ENCODE results near the gene KDM1A.

The KDM1A gene

DNA sequence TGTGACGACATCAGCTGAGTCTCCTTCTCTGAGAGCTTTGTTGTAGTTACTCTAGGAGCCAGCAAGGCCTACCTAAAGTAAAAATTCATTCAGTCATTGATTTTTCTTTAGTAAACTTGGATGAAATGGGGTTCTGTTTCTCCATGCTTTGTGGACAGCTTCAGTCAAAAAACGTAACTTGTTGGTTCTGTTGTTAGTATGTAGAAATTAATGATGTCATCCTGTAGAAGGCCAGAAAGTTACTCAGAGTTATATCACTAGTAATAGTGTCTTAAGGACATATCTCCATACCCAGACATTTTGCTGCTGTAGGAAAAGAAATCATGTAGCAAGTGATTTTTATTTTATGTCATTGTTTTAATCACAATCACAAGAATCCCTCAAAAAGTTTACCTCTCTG lies 43.0 kb downstream of the KDM1A start:
- H3K4me1 ChIP-seq (ENCODE audit: control insufficient read depth, insufficient read depth, low read length) = no peaks in the 10 kb centered on the region
- peaks cover 50 to 94% of the 10 kb centered on the region in 2 experiments for H3K36me3 ChIP-seq (ENCODE audit: control insufficient read depth in 2 of 2, insufficient read depth in 1 of 2, low read length in 2 of 2)
- no peak for TF ChIP-seq TRIM28 (IDR thresholded peaks at IDR 0.05; ENCODE audit: borderline replicate concordance, low read length)
- TF ChIP-seq ZNF707 (tag by site-specific recombination; IDR thresholded peaks at IDR 0.05) = no peak
- no peak for TF ChIP-seq ZSCAN23 (tag by site-specific recombination; IDR thresholded peaks at IDR 0.05)
- TF ChIP-seq HOXA7 (CRISPR knock-in tag; IDR thresholded peaks at IDR 0.05; ENCODE audit: borderline replicate concordance) = no peak
- no peak for TF ChIP-seq ZNF830 (tag by site-specific recombination; IDR thresholded peaks at IDR 0.05; ENCODE audit: low read depth)
- TF ChIP-seq OSR2 (tag by site-specific recombination; IDR thresholded peaks at IDR 0.05) = no peak
- TF ChIP-seq KLF10 (tag by site-specific recombination; IDR thresholded peaks at IDR 0.05) = no peak
- no peak for TF ChIP-seq ZNF514 (tag by site-specific recombination; IDR thresholded peaks at IDR 0.05)
- TF ChIP-seq ZNF571 (tag by site-specific recombination; IDR thresholded peaks at IDR 0.05) = no peak
- TF ChIP-seq ZNF121 (tag by site-specific recombination; IDR thresholded peaks at IDR 0.05) = no peak
- no peak for TF ChIP-seq ZNF174 (tag by site-specific recombination; IDR thresholded peaks at IDR 0.05)
- TF ChIP-seq, protein P1, sequence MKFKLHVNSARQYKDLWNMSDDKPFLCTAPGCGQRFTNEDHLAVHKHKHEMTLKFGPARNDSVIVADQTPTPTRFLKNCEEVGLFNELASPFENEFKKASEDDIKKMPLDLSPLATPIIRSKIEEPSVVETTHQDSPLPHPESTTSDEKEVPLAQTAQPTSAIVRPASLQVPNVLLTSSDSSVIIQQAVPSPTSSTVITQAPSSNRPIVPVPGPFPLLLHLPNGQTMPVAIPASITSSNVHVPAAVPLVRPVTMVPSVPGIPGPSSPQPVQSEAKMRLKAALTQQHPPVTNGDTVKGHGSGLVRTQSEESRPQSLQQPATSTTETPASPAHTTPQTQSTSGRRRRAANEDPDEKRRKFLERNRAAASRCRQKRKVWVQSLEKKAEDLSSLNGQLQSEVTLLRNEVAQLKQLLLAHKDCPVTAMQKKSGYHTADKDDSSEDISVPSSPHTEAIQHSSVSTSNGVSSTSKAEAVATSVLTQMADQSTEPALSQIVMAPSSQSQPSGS (tag by site-specific recombination; IDR thresholded peaks at IDR 0.05; ENCODE audit: low read depth) = peak; percentile 87
- TF ChIP-seq SCRT2 (tag by site-specific recombination; IDR thresholded peaks at IDR 0.05) = peak; percentile 74
- TF ChIP-seq GLIS2 (tag by site-specific recombination; IDR thresholded peaks at IDR 0.05) = no peak
- no peak for TF ChIP-seq YY1 (tag by site-specific recombination; IDR thresholded peaks at IDR 0.05)
- no peak for TF ChIP-seq ZNF747 (tag by site-specific recombination; IDR thresholded peaks at IDR 0.05)
- TF ChIP-seq ZNF558 (tag by site-specific recombination; IDR thresholded peaks at IDR 0.05) = no peak
- ChIA-PET POLR2A (no interaction called here), CTCF (interaction anchor here (0.7 to 1.2 kb wide), 2 partner anchors 9 to 84 kb away, joined by 4 read pairs; no protein-coding TSS in a partner anchor)
- no peak overlapping the region for H3K4me3 ChIP-seq (ENCODE audit: low read depth, low read length)
- H3K9me3 ChIP-seq (ENCODE audit: control insufficient read depth, insufficient read depth, low read depth, low read length) = no peaks in the 10 kb centered on the region
- H3K27ac ChIP-seq (ENCODE audit: extremely low read depth, low read depth, low read length) = no peak overlapping the region

DNA sequence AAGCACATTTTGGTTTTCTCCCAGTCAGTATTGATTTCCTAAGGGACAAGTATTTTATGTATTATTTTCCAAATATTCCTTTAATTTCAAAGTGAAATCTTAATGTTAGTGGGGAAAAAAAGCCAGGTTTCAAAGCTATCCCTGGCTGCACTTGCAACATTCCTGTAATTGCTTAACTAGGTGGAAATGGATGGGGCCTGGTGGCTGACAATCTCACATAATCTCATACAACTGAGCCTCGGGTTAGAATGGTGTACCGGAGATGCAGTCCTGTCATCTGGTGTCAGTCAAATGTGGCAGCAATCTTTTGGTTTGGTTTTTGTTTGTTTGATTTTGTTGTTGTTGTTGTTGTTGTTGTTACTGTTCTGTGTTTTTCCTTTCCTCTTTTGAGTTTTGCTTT lies 46.1 kb downstream of the KDM1A start:
- H3K9me3 ChIP-seq (ENCODE audit: control insufficient read depth, insufficient read depth, low read depth, low read length) = no peaks in the 10 kb centered on the region
- H3K27ac ChIP-seq (ENCODE audit: extremely low read depth, low read depth, low read length) = no peak overlapping the region
- CTCF ChIA-PET = interaction anchor here (0.6 to 1.1 kb wide), 2 partner anchors 90 to 151 kb away, joined by 3 read pairs; no protein-coding TSS in a partner anchor
- TF ChIP-seq REPIN1 (tag by site-specific recombination; IDR thresholded peaks at IDR 0.05; ENCODE audit: low read depth) (no peak), HOXC10 (CRISPR knock-in tag; IDR thresholded peaks at IDR 0.05) (no peak), ZNF555 (tag by site-specific recombination; conservative IDR thresholded peaks at IDR 0.05) (no peak), ZNF2 (tag by site-specific recombination; IDR thresholded peaks at IDR 0.05) (no peak)
- TF ChIP-seq, protein P2, sequence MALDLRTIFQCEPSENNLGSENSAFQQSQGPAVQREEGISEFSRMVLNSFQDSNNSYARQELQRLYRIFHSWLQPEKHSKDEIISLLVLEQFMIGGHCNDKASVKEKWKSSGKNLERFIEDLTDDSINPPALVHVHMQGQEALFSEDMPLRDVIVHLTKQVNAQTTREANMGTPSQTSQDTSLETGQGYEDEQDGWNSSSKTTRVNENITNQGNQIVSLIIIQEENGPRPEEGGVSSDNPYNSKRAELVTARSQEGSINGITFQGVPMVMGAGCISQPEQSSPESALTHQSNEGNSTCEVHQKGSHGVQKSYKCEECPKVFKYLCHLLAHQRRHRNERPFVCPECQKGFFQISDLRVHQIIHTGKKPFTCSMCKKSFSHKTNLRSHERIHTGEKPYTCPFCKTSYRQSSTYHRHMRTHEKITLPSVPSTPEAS (tag by site-specific recombination; IDR thresholded peaks at IDR 0.05) = no peak
- H3K4me1 ChIP-seq (ENCODE audit: control insufficient read depth, insufficient read depth, low read length) = no peaks in the 10 kb centered on the region
- peaks cover 28 to 94% of the 10 kb centered on the region in 2 experiments for H3K36me3 ChIP-seq (ENCODE audit: control insufficient read depth in 2 of 2, insufficient read depth in 1 of 2, low read length in 2 of 2)
- no peak overlapping the region for H3K4me3 ChIP-seq (ENCODE audit: low read depth, low read length)
- POLR2A ChIA-PET = no interaction called here

DNA sequence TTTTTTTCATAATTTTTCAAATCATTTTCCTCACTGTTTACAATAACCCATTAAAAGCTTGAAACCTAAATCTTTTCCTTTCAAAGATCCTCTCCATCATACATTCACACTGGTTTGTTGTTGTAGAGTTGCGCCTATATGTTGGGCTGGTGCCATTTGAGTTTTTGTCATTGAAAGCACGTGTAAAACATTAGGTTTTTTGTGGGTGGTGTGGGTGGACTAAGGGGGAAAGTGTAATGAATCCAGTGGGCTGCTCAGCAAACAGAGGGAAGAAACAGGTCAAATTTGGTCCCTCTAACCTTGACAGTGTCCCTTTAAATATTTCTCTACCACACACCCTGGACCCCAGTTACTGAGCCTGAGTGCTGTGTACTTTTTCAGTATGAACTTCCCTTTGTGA lies 46.8 kb downstream of the KDM1A start:
- H3K27ac ChIP-seq (ENCODE audit: extremely low read depth, low read depth, low read length) = no peak overlapping the region
- peaks cover 25 to 92% of the 10 kb centered on the region in 2 experiments for H3K36me3 ChIP-seq (ENCODE audit: control insufficient read depth in 2 of 2, insufficient read depth in 1 of 2, low read length in 2 of 2)
- POLR2A ChIA-PET = no interaction called here
- H3K4me3 ChIP-seq (ENCODE audit: low read depth, low read length) = no peak overlapping the region
- H3K9me3 ChIP-seq (ENCODE audit: control insufficient read depth, insufficient read depth, low read depth, low read length) = no peaks in the 10 kb centered on the region
- H3K4me1 ChIP-seq (ENCODE audit: control insufficient read depth, insufficient read depth, low read length) = no peaks in the 10 kb centered on the region
- TF ChIP-seq EGR2 (tag by site-specific recombination; IDR thresholded peaks at IDR 0.05; ENCODE audit: low read depth) (peak; percentile 71; the same call in 1 of the 2 replicates), ZNF701 (tag by site-specific recombination; IDR thresholded peaks at IDR 0.05) (no peak), ZFHX2 (tag by site-specific recombination; conservative IDR thresholded peaks at IDR 0.05) (peak; percentile 81)
- CTCF ChIA-PET = interaction anchor here (1.1 kb wide), 1 partner anchor 118 kb away, joined by 3 read pairs; no protein-coding TSS in a partner anchor

Measured in HEK293 (cell line).